ENCODE results near the gene ASTN2.
"Not testable (repeated sequence)": the region's sequence is repeated elsewhere in the genome, so short reads cannot be mapped to it uniquely, and the experiment has no call there.

ASTN2 gene

GRCh38 chr9:116941266-116941665 lies 473.6 kb downstream of the ASTN2 start:
- no peak for FAIRE-seq
- DNase-seq (ENCODE audit: insufficient read length, low spot score), result no peak

- no peak for FAIRE-seq
- DNase-seq (ENCODE audit: insufficient read length, low spot score), result no peak
Measured at GRCh38 chr9:116940614-116941215, 474.1 kb downstream of the ASTN2 start.

GRCh38 chr9:116939614-116940013 lies 475.2 kb downstream of the ASTN2 start:
- DNase-seq (ENCODE audit: insufficient read length, low spot score) (no peak), FAIRE-seq (no peak)

GRCh38 chr9:116939161-116939560 lies 475.7 kb downstream of the ASTN2 start:
- no peak for FAIRE-seq
- DNase-seq (ENCODE audit: insufficient read length, low spot score), result no peak

- DNase-seq (ENCODE audit: insufficient read length, low spot score) (no peak), FAIRE-seq (no peak)
Measured at GRCh38 chr9:116937361-116937760, 477.5 kb downstream of the ASTN2 start.

- no peak for DNase-seq (ENCODE audit: insufficient read length, low spot score)
- no peak for FAIRE-seq
Measured at GRCh38 chr9:116935149-116935897, 479.5 kb downstream of the ASTN2 start.

- DNase-seq (ENCODE audit: insufficient read length, low spot score), result no peak
- no peak for FAIRE-seq
Measured at GRCh38 chr9:116934131-116934530, 480.7 kb downstream of the ASTN2 start.

- FAIRE-seq, result no peak
- DNase-seq (ENCODE audit: insufficient read length, low spot score), result no peak
Measured at GRCh38 chr9:116933251-116933650, 481.6 kb downstream of the ASTN2 start.

- DNase-seq (ENCODE audit: insufficient read length, low spot score) (no peak), FAIRE-seq (no peak)
Measured at GRCh38 chr9:116929621-116930020, 485.2 kb downstream of the ASTN2 start.

GRCh38 chr9:116928884-116929283 lies 486.0 kb downstream of the ASTN2 start:
- FAIRE-seq (no peak), DNase-seq (ENCODE audit: insufficient read length, low spot score) (no peak)

GRCh38 chr9:116928289-116928688 lies 486.6 kb downstream of the ASTN2 start:
- FAIRE-seq (no peak), DNase-seq (ENCODE audit: insufficient read length, low spot score) (no peak)

GRCh38 chr9:116927726-116928125 lies 487.1 kb downstream of the ASTN2 start:
- FAIRE-seq (no peak), DNase-seq (ENCODE audit: insufficient read length, low spot score) (no peak)

- no peak for FAIRE-seq
- no peak for DNase-seq (ENCODE audit: insufficient read length, low spot score)
Measured at GRCh38 chr9:116925121-116925520, 489.7 kb downstream of the ASTN2 start.

- FAIRE-seq (no peak), DNase-seq (ENCODE audit: insufficient read length, low spot score) (no peak)
Measured at GRCh38 chr9:116924462-116925110, 490.3 kb downstream of the ASTN2 start.

- FAIRE-seq; DNase-seq (ENCODE audit: insufficient read length, low spot score): not testable (repeated sequence)
Measured at GRCh38 chr9:116917895-116918508, 496.9 kb downstream of the ASTN2 start.

- DNase-seq (ENCODE audit: insufficient read length, low spot score) (no peak), FAIRE-seq (no peak)
Measured at GRCh38 chr9:116913536-116913935, 501.3 kb downstream of the ASTN2 start.

GRCh38 chr9:116910201-116910600 lies 504.7 kb downstream of the ASTN2 start:
- FAIRE-seq (no peak), DNase-seq (ENCODE audit: insufficient read length, low spot score) (no peak)

- no peak for FAIRE-seq
- DNase-seq (ENCODE audit: insufficient read length, low spot score), result no peak
Measured at GRCh38 chr9:116907989-116908388, 506.9 kb downstream of the ASTN2 start.

GRCh38 chr9:116905171-116905588 lies 509.7 kb downstream of the ASTN2 start:
- no peak for DNase-seq (ENCODE audit: insufficient read length, low spot score)
- FAIRE-seq, result no peak

- DNase-seq (ENCODE audit: insufficient read length, low spot score) (no peak), FAIRE-seq (no peak)
Measured at GRCh38 chr9:116904165-116904564, 510.7 kb downstream of the ASTN2 start.

GRCh38 chr9:116901260-116901659 lies 513.6 kb downstream of the ASTN2 start:
- no peak for FAIRE-seq
- no peak for DNase-seq (ENCODE audit: insufficient read length, low spot score)

Data from HTR-8/SVneo (cell line).